ENCODE measurements around the gene ERMARD.

Gene ERMARD

DNA sequence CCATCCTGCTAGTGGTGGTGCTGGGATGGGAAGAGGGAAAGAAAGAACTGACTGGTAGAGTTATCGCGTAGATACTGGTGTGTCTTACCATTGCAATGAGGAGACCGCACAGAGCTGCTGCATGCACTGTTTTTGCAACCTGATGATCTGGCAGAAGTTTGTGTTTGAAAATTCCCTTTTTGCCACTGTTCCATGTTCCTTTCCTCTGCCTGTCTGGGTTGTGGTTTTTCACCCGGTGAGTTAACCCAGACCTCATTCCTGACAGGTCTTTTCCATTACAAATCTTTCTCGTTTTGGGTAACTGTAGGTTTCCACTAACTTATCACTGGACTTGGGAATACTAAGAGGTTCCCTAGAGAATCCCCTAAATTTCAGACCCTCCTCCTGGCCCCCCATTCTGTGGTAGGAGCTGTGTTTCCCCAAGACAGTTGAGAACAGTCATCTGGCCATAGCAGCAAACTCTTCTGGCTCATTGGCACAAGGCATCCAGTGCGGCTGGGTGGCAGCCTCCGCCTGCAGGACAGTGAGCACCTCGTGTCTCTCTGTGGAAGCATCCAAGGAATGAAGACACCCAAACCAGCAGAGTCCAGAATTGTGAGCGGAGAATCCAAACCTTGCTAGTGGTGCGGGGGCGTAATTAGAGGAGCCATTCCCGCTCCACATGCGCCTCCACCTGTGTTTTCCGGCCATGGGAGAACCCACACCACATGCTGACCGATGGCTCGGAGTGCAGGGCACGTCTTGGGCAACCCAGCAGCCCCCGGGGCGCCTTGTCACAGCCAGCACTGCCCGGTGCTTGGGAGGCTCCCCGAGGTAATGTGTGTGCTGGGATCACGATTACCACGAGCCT, 32.8 kb downstream of the ERMARD start:
- no peak for DNase-seq

DNA sequence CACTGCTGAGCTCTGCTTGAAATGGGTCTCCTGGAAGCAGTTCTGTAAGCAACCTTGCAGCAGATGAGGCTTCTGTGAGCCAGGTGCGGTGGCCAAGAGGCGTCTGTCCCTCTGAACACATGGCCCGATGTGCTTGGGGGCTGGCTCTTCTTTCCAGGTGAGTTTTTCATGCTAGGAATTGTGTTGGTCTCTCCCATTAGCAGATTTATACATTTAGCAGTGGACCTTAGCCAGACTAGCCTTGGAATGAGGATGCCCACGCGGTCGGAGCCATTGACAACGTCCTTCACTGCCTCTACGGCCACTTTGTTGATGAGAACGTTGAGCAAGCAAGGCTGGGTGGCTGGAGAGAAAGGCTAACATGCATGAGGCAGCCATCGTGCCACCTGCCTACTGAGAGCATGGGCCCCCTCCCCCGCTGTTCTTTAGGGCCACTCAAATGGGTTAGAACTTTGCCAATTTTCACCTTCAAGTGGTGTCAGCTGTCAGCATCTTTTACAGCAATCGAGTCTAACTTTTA, 33.5 kb downstream of the ERMARD start:
- DNase-seq: no peak

DNA sequence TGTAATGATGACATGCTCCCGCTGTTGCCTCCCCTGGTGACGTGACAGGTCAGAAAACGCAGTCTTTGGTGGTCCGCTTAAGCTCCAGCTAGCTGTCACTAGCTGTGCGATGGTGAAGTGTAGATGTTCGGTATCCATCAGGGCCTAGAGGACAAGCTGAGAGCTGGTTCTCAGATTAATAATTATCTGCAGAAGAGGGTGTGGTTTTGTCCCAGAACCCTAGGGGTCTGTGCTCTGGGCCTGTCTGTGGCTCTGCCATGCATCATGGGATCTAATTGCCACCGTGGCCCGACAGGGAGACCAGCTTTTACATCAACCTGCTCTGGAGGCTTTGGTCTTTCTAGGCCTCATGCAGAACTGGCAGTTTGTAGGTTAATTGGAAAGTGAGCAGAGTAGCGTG, 34.1 kb downstream of the ERMARD start:
- no peak for DNase-seq

DNA sequence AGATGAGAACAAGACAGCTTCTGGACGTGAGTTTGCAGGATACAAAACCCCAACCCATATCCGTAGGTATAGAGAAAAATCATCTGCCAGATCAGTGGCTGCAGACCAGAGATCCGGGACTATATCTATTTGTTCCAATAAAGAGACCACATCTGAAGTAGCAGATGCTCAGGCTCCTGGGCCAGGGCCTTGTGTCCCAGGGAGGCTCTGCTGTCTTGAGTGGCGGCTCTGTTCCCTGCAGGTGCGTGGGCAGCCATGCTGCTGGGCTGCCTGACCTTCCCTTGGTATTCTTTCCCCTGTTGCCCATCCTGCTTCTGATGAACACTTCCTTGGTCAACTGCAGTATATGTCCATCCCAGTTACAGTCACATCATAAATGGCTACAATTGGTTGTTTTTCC, 34.9 kb downstream of the ERMARD start:
- no peak for DNase-seq

DNA sequence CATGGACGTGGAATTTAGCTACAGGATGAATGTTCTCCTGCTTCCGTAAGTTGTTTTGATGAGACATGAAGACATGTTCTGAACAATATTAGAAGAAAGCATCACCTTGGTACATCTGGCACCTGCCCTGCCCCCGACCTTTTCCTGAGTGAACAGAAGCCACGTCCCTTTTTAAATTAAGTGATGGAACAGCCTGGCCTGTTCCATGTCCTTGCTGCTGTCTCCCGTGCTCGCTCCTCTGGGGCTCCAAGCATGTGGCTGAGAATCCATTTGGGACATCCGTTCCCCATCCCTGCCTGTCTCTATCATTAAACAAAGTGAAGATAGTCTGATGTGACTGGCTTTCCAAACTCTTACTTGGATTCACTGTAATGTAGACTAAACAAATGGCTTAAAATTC, 36.4 kb downstream of the ERMARD start:
- no peak for DNase-seq

DNA sequence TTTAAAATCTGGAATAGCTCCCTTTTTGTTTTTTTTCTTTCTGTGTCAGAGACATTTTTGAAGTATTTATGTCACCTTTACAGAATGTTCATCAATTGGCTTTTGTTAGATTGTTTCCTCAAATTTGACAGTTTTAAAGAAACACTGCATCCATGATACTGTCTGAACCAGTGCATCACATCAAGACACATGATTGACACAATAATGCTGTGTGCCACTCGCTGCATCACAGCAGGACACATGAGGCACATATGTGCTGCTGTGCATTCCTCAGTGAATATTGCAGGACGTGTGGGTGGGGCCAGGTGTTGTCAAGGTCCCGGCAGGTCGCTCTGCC, 37.4 kb downstream of the ERMARD start:
- no peak for DNase-seq

DNA sequence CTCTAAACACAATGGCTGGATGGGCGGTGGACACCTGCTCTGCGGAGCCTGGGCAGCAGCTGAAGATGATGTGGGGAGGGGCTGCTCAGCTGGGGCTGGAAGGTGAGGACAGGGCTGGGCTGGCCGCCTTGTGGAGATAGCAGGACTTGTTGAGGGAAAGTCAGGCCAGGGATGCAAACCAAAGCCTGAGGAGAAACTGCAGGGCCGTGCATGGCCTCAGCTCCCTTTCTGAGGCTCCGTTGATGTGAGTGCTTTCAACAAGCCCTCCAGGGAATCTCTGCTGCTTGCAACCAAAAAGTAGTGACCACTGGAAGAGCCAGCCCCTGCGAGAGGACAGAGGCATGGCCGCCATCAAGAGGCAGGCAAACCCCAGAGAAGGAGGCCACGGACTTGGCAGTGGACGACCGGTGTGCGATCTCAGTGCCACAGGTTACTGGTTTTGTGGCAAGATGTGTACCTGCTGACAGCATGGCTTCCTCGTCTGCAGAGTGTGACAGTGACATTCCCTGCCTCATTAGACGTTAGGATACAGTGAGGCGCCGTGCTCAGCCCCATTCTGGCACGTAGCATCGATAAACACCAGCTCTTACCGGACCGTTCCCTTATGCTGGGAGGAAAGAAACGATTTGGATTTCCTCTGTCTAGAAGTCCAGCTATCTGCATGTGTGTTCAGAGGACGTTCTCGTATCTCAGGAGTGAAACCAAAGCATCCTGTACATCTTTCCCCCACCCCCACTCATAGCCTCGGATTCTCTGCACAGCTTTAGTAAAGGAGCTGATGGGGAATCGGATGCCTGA, 37.9 kb downstream of the ERMARD start:
- no peak for DNase-seq

DNA sequence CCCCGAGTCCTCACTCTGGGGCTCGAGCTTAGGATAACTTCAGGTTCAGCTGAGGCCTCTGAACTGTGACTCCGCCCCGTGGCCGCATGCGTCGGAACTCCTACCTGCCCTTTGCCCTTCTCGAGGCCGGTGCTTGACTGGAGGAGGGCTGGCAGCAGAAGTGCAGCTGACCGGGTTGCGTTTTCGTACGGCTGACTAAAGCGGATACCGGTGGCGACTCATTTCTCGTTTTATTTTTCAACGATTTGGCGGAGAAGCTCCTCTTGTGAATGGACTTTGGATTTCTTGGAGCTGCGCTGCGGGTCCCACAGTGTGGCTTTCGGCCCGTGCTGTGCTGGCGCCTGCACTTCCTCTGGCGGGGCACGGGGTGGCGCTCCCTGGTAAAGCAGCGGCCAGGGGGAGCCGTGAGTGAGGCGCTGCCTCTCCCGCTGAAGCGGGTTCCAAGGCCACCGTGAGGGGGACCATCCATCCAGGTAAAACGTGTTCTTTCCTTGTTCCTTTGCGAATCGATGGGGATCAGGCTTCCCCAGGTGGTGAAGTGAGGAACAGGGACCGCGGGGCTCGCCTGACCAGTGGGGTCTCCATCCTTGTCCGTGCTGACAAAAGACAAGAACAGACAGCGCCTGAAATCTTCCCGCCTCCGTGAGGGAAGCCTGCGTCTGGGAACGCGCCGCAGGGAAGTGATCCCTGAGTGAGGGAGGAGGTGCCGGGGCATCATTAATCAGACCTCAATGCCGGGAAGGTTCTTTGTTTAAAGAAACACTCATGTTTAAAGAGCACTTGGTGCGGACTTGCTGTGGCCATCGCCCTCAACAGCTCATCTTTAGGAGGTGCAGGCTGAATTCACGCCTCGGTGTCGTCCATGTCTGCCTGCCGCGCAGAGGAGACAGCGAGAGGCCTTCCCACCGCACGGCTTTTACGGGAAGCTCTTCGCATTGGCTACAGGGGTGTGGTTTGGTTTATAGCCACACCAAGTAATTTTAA, 38.8 kb downstream of the ERMARD start:
- peak; percentile 76 for DNase-seq

DNA sequence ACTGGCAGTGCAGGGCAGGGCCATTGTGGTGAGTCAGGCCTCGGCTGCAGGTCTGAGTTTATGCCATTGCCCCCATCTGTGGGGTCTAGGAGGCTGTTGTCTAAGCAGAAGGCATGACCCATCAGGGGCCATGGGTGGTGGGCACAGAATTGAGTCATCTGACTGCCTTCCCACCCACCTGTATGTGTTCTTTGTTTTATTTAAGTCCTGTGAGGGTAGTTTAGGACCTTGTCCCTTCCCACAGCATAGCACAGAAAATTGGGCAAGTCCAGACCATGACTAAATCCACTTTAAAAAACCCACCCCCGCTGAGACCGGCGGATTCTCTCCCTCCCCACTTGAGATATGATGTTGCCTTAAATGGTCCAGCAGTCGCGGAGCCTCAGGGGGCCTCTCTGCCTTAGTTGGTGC, 40.3 kb downstream of the ERMARD start:
- no peak for DNase-seq

DNA sequence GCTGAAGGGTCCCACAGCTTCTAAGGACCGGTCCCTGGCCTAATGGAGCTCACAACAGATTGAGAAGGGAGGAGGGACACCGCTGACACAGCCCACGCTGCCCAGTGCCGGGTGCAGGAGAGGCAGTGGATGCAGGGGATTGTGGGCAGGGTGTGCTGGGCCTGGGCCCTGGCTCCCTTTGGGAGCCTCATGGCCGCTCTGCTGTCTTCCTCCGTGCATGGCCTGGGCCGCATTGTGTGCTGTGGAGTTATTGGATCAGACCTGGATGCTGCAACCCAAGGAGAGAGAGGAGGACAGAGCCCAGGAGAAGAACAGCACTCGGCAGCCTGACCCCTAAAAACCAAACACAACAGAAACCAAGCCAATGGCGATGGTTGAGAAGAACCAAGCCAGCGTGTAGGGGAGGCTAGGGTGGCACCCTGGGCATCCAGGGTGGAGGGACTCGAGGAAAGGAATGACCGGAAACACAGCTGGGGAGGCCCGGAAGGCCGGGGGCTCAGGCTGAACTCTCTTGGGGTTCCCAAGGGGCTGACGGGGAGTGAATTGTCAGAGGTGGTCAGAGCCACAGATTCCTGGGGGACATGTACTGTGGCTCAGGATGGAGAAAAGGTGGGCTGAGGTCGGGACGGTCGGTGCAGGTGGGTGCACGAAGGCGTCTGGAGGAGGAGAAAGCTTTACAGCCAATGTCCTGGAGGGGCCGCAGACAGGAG, 41.0 kb downstream of the ERMARD start:
- DNase-seq: no peak

DNA sequence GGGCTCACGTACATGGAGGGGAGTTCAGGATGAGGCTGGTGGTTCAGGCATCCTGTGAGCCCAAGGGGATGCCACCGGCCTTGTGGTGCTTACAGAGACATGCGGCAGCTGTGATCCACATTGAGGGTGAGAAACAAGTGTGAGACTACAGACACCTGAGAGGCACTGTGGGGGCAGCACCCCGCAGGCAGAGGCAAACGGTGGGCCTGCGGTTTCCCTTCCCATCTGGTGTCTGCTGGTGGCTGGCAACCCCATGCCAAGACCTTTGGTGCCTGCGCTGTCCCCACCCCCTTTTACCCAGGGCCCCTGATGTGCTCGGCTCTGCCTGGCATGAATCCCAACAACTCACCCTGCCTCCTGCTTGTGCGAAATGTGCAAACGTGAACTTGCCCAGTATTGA, 42.0 kb downstream of the ERMARD start:
- DNase-seq: no peak

DNA sequence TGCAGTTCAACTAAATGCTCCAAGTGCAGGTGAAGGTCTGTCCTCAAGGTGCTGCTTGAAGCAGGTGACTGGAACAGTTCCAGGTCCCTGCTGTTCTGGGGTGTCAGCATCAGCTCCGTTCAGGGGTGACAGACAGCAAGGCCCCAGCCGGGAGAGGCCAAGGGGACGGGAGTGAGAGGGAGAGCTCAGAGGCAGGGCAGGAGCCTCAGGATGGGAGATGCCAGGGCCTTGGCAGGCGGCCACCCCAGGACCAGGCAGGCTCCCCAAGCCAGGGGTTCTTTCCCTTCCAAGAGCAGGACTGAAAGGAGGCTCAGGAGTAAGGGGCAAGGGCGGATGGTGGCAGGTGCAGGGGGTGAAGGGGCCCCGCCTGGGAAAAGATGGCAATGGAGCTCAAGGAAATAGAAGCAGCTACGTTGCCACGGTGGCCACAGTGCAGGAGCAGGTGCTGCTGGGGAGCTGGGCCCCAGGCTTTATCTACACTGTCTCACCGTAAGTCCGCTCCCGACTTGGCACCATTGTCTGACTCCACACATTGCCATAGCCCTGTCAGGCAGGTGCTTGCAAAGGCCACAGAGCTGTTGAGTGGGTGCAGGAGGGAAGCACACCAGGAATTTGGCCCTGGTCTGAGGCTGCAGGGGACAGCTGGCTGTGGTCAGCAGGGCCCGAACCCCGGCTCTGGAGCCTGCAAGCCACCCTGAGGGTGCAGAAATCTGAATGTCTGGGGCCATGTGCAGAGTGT, 43.1 kb downstream of the ERMARD start:
- no peak for DNase-seq

DNA sequence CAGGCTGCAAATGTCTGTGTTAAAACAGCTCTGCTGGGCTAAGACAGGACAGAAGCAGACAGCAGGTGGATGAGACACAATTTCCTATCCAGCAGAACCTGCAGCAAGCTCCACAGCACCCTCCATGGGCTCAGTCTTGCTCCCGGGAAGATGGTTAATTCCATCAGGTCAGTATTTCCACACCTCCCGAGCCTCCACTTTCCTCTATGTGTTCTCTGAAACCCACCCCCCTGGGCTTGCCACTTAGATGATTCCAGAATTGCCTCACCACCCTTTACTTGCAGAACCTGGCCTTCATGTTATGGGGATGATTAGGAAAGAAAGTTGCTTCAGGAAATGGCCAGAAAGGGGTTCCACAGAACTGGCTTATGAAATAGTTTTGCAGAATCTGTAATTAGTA, 43.8 kb downstream of the ERMARD start:
- DNase-seq: no peak

DNA sequence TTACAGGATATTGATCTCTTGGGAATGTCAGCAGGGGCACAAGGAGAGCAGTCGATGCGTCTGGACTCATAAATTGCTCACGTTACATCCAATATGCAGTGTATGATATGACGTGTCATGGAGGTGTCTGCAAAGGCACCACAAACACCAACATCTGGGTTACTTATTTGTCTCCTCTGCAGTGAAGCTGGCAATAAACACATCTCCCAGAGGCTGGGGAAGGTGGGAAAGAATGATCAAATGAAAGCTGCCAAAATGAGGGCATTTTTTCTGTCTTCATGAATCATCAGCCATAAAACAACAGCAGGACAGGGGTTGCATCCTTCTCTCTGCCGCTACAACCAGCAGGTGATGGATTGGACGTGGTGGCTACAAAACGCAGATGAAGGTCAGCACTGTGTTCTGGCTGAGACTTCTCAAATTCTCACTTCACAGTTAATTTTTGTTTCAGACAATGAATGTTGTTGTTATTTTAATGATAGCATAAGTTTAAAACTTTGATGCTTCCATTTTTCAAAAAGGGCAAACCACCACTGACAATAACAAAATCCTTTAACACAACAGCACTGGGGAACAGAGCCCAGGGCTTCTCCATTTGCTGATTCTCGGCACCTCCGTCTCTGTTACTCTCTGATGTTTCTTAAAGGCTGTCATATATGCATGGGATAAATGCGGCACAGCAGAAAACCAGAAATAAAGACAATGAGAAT, 47.5 kb downstream of the ERMARD start:
- no peak for DNase-seq

DNA sequence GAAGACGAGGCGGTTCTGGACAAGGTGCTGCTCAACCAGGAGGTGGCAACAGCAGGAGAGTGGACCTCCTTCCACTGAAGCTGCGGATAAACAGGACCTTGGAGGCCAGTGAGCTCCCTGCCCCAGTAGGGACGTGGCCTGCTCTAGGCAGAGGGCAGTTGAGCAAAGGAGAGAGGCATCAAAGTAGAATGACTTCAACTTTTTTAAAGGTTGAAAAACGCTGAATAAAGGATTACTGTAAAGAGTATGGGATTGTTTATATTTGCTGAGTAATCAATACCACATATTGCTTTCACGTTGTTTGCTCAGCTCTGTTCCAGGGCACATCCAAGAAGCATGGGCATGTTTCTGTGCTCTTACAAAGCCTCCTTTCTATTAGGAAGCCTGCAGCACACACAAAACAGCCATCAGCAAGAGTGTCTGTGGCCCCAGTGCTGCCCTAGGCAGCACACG, 48.1 kb downstream of the ERMARD start:
- no peak for DNase-seq

DNA sequence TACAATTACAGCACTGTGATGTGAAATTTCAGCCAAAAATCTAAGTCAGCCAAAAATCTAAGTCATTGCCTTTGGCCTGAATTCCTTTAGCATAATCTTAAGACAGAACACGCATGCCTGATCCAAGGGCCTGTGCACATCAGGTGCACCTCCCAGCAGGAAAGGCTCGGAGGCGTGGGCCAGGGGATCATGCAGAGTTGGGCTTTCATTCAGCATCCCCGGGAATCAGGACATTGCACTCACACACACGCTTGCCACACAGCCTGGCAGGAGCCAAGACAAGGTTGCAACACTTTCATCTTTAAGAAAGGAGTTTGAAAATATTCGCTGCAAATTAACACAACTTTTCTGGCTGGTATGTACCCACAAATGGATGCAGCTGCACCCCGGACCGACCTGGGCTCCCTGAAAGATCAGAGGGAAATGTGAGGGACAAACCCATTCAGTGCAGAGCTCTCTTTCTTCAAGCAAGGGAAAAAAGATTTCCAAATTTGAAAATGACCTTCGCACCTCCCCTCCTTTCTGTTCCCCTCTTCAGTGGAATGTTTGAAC, 48.8 kb downstream of the ERMARD start:
- no peak for DNase-seq

DNA sequence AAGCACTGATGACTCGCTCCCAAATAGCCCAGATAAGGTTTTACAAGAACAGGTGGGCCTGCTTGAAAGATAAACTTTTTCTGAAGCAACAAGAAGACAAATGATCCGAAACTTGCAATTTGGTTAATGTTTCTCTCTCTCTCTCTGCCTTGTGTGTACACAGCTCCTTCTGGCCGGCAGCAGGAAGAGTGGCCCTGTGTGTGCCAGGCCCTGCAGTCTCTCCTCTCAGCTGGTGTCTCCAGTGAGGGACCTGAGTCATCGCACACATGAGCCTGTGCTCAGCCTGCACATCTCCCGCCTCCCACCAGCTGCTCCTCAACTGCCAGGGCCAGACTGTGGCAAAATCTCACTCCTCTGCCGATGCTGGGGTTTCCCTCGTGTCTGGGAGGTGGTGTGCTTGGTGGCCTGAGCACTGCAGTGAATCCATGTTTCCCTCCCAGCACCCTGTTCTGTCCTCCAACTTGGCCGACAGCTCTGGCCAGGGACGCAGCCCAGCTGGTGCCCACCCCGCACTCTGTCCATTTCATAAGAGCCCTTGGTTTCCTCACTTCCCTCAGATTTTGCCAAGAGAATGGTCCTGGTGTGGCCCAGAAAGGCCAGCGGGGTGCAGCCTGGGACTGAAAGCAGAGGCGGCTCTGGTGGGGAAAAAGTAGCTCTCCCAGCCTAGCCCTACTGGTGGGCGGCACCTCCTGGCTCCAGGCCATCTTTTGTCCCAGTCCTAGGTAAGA, 49.4 kb downstream of the ERMARD start:
- DNase-seq: no peak

DNA sequence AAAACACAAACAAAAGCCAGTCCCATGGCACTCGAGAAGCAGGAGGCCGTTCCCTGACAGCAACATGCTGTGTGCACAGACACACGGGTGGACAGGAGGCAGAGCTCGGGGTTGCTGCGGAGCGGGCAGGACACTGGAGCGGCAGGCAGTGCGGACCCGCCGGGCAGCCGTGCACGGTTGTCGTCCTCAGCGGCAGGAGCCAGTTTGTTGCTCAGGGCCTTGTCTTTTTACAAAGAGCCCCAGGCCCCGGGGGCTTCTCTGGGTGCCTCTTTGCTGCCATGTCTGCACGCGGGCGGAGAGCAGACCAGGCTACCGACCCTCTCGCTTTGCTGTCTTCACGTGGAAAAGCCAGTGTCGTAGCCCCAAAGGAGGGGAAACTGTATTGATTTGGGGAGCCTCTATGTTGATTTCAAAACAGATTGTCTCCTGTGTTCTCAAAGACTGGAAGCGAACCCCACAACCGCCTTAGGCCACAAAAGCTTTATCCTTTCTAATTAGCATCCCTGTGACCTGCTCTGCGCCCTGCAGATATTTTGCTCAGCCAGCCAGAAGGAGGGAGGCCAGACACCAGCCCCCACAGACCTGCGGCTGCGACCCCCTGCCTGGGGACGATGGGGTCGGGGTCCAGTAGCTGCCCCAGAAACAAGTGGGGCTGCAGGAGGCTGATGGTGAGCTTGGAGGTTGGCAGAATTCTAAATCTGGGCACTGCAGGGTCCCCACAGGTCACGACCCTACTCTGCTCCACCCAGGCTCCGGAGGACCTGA, 50.2 kb downstream of the ERMARD start:
- no peak for DNase-seq

DNA sequence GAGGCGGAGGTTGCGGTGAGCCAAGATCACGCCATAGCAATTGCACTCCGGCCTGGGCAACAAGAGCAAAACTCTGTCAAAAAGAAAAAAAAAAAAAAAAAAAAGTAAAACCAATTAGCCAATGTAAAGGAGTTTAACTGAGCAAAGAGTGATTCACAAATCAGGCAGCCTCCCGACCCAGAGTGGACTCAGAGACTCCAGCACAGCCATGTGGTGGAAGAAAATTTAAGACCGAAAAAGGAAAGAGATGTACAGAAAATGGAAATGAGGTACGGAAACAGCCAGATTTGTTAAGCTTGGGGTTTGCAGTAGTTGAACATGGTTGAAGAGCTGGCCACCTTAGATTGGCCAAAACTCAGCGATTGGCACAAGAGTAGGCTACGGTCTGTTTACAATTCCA, 51.4 kb downstream of the ERMARD start:
- no peak for DNase-seq

Data from stimulated activated CD4-positive, alpha-beta T cell treated with anti-CD3 and anti-CD28 coated beads, Interleukin-4, amount 100 ng/mL, for 1 hour (primary cell).